ENCODE measurements around the gene CRTC3. TPM values are rescaled to one million over a fixed set of nuclear protein-coding genes. Genes with fewer than 3 reads are reported as not detected.

The CRTC3 gene
- total RNA-seq, 1 donor from 2014 or later: 14.1 TPM

GRCh38 chr15:90571063-90571541, 41.4 kb downstream of the CRTC3 start:
- Histone ChIP-seq H3K4me3 (ENCODE audit: low read depth, low read length) (no peak overlapping the region), H3K36me3 (ENCODE audit: control insufficient read depth, insufficient read depth, low read length) (no peaks in the 10 kb centered on the region), H3K27me3 (ENCODE audit: control insufficient read depth, insufficient read depth, low read length) (no peaks in the 10 kb centered on the region)
- TF ChIP-seq CTCF (IDR thresholded peaks at IDR 0.05; ENCODE audit: insufficient read depth, low read length, poor library complexity, severe bottlenecking): no peak
- DNase-seq (ENCODE audit: low read depth): no peak

- no peak for DNase-seq (ENCODE audit: low read depth)
- no peak for TF ChIP-seq CTCF (IDR thresholded peaks at IDR 0.05; ENCODE audit: insufficient read depth, low read length, poor library complexity, severe bottlenecking)
- H3K27me3 ChIP-seq (ENCODE audit: control insufficient read depth, insufficient read depth, low read length): no peaks in the 10 kb centered on the region
- H3K36me3 ChIP-seq (ENCODE audit: control insufficient read depth, insufficient read depth, low read length): no peaks in the 10 kb centered on the region
- H3K4me3 ChIP-seq (ENCODE audit: low read depth, low read length): no peak overlapping the region
Observed at GRCh38 chr15:90572893-90573292, 43.2 kb downstream of the CRTC3 start.

GRCh38 chr15:90576711-90577389, 47.1 kb downstream of the CRTC3 start:
- no peak for DNase-seq (ENCODE audit: low read depth)
- peaks cover 1% of the 10 kb centered on the region for H3K36me3 ChIP-seq (ENCODE audit: control insufficient read depth, insufficient read depth, low read length)
- no peak overlapping the region for H3K4me3 ChIP-seq (ENCODE audit: low read depth, low read length)
- H3K27me3 ChIP-seq (ENCODE audit: control insufficient read depth, insufficient read depth, low read length): no peaks in the 10 kb centered on the region
- no peak for TF ChIP-seq CTCF (IDR thresholded peaks at IDR 0.05; ENCODE audit: insufficient read depth, low read length, poor library complexity, severe bottlenecking)

- no peak overlapping the region for H3K4me3 ChIP-seq (ENCODE audit: low read depth, low read length)
- no peak for DNase-seq (ENCODE audit: low read depth)
- no peaks in the 10 kb centered on the region for H3K27me3 ChIP-seq (ENCODE audit: control insufficient read depth, insufficient read depth, low read length)
- H3K36me3 ChIP-seq (ENCODE audit: control insufficient read depth, insufficient read depth, low read length): peaks cover 1% of the 10 kb centered on the region
- TF ChIP-seq CTCF (IDR thresholded peaks at IDR 0.05; ENCODE audit: insufficient read depth, low read length, poor library complexity, severe bottlenecking): no peak
Observed at GRCh38 chr15:90579213-90579612, 49.5 kb downstream of the CRTC3 start.

- Histone ChIP-seq H3K36me3 (ENCODE audit: control insufficient read depth, insufficient read depth, low read length) (peaks cover 1% of the 10 kb centered on the region), H3K4me3 (ENCODE audit: low read depth, low read length) (no peak overlapping the region), H3K27me3 (ENCODE audit: control insufficient read depth, insufficient read depth, low read length) (no peaks in the 10 kb centered on the region)
- DNase-seq (ENCODE audit: low read depth): no peak
- TF ChIP-seq CTCF (IDR thresholded peaks at IDR 0.05; ENCODE audit: insufficient read depth, low read length, poor library complexity, severe bottlenecking): no peak
Observed at GRCh38 chr15:90580099-90580498, 50.4 kb downstream of the CRTC3 start.

- H3K27me3 ChIP-seq (ENCODE audit: control insufficient read depth, insufficient read depth, low read length): no peaks in the 10 kb centered on the region
- peaks cover 1% of the 10 kb centered on the region for H3K36me3 ChIP-seq (ENCODE audit: control insufficient read depth, insufficient read depth, low read length)
- TF ChIP-seq CTCF (IDR thresholded peaks at IDR 0.05; ENCODE audit: insufficient read depth, low read length, poor library complexity, severe bottlenecking): no peak
- H3K4me3 ChIP-seq (ENCODE audit: low read depth, low read length): no peak overlapping the region
- no peak for DNase-seq (ENCODE audit: low read depth)
Observed at GRCh38 chr15:90580541-90580940, 50.8 kb downstream of the CRTC3 start.

Data from kidney epithelial cell (primary cell).